PC-3 (cell line): ENCODE measurements around the gene DPF3. TPM values are rescaled to one million over a fixed set of nuclear protein-coding genes. Genes with fewer than 3 reads are reported as not detected.

Source experiments
- ATAC-seq: fragments of 200-7000 bp; cut with Tn5 transposase; 2 replicates; pipeline ENCODE4 v1.9.1; 2020; ENCODE audit warnings: mild to moderate bottlenecking, moderate library complexity
- BruUV-seq: library from RNA; stranded (reverse); fragments of 400-500 nt; replicated peaks from 2 replicates; lab custom pipeline; 2021; lab: Mats Ljungman, UMichigan
- CTCF ChIA-PET: fragments of 300-600 bp; sonication (Branson Sonifier 250); formaldehyde crosslinking; loops from one replicate; lab custom pipeline; 2022; ENCODE audit warnings: antibody characterized with exemption; lab: Charles Lee
- POLR2A ChIA-PET: fragments of 300-600 bp; sonication (Branson Sonifier 250); formaldehyde crosslinking; loops from one replicate; lab custom pipeline; 2022; ENCODE audit warnings: antibody characterized with exemption; ENCODE audit not compliant: unreplicated experiment; lab: Charles Lee
- DNase-seq: peaks from one replicate; pipeline ENCODE4 v3.0.0-alpha.2; 2015
- H2AFZ ChIP-seq: fragments of 300-600 bp; sonication (generic); 2 replicates; pipeline ENCODE4 v1.6.0; 2016; ENCODE audit warnings: antibody characterized with exemption, low read length
- H3F3A ChIP-seq: fragments of 300-600 bp; sonication (generic); one replicate; pipeline ENCODE4 v1.6.0; 2017; ENCODE audit warnings: antibody characterized with exemption, low read length, control low read depth, mild to moderate bottlenecking; ENCODE audit not compliant: unreplicated experiment
- H3K27ac ChIP-seq: fragments of 300-600 bp; sonication (generic); 2 replicates; pipeline ENCODE4 v1.5.1; 2016; ENCODE audit warnings: mild to moderate bottlenecking, low read length
- H3K27me3 ChIP-seq: fragments of 300-600 bp; sonication (generic); 2 replicates; pipeline ENCODE4 v1.6.1; 2016; ENCODE audit warnings: low read length, mixed read lengths
- H3K36me3 ChIP-seq: fragments of 300-600 bp; sonication (generic); 2 replicates; pipeline ENCODE4 v1.6.1; 2016; ENCODE audit warnings: low read depth, mixed run types, low read length, mixed read lengths
- H3K4me1 ChIP-seq: fragments of 300-600 bp; sonication (generic); 2 replicates; pipeline ENCODE4 v1.5.1; 2016; ENCODE audit warnings: low read length; ENCODE audit not compliant: insufficient read depth
- H3K4me2 ChIP-seq: fragments of 300-600 bp; sonication (generic); 2 replicates; pipeline ENCODE4 v1.6.0; 2016; ENCODE audit warnings: low read length
- H3K4me3 ChIP-seq: fragments of 300-600 bp; sonication (generic); 2 replicates; pipeline ENCODE4 v1.5.1; 2016; ENCODE audit warnings: mild to moderate bottlenecking, low read length, mixed read lengths
- H3K79me2 ChIP-seq: fragments of 300-600 bp; sonication (generic); 2 replicates; pipeline ENCODE4 v1.6.1; 2017; ENCODE audit warnings: low read length, mixed read lengths
- H3K9ac ChIP-seq: fragments of 300-600 bp; sonication (generic); 2 replicates; pipeline ENCODE4 v1.6.0; 2016; ENCODE audit warnings: mild to moderate bottlenecking, low read length
- H3K9me2 ChIP-seq: fragments of 300-600 bp; sonication (generic); replicated peaks from 2 replicates; pipeline ENCODE4 v1.6.1; 2016; ENCODE audit warnings: mixed run types, low read length, mixed read lengths
- H3K9me3 ChIP-seq: fragments of 300-600 bp; sonication (generic); 2 replicates; pipeline ENCODE4 v1.6.1; 2016; ENCODE audit warnings: low read length, mixed read lengths
- H4K20me1 ChIP-seq: fragments of 300-600 bp; sonication (generic); 2 replicates; pipeline ENCODE4 v1.6.1; 2016; ENCODE audit warnings: low read length, mixed read lengths
- CTCF ChIP-seq: fragments of 300-600 bp; sonication (generic); conservative IDR thresholded peaks from 2 replicates; pipeline ENCODE4 v1.5.1; 2017; ENCODE audit warnings: antibody characterized with exemption, low read depth, mild to moderate bottlenecking, low read length
- EZH2 ChIP-seq: fragments of 300-600 bp; sonication (generic); IDR thresholded peaks from one replicate; pipeline ENCODE4 v1.6.1; 2017; ENCODE audit warnings: antibody characterized with exemption, mild to moderate bottlenecking, low read length; ENCODE audit not compliant: unreplicated experiment
- EZH2phosphoT487 ChIP-seq: fragments of 300-600 bp; sonication (generic); IDR thresholded peaks from 2 replicates; pipeline ENCODE4 v1.6.1; 2018; ENCODE audit warnings: mild to moderate bottlenecking, antibody characterized with exemption, low read length, borderline replicate concordance
- intact Hi-C: fragments of 100-400 bp; cut with micrococcal nuclease; formaldehyde crosslinking; loops from 2 replicates; pipeline ENCODE4 v1.9.0; 2023
- total RNA-seq: library from RNA; depleted of rRNA; stranded (reverse); fragments of >200 nt; gene quantifications from 2 replicates; pipeline ENCODE4 v1.2.3, GENCODE V29; 2014

The DPF3 gene
- total RNA-seq, 1 experiment from 2014 or later, result 16.6 TPM

DNA sequence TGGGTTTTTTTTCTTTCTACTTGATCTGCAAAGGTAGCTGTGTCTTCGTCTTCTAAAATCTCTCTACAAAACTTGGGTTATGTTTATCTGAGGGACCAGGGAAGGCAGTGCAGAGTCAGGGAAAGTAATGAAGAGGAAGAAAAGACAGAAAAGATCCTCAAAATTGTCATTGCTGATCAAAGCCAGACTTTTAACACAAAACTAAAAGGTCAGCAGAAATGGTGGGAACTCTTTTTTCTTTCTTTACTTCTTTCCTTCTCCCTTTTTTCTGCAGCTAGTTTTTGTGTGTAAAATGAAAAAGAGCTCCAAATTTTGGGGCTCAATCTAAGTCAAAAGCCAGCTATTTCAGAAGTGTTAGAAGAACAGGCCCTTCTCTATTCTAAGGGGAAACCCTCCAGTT, 11.9 kb downstream of the DPF3 start:
- no peak for TF ChIP-seq EZH2phosphoT487
- no peak for TF ChIP-seq EZH2
- TF ChIP-seq CTCF, result no peak
- ChIA-PET CTCF (no interaction called here), POLR2A (no interaction called here)
- H2AFZ ChIP-seq, result no peak overlapping the region
- H3K9ac ChIP-seq, result no peak overlapping the region
- peaks cover 23% of the 10 kb centered on the region for H3K4me1 ChIP-seq
- peaks cover 14% of the 10 kb centered on the region for H3K36me3 ChIP-seq
- no TSS peak for BruUV-seq
- H3K27me3 ChIP-seq, result no peaks in the 10 kb centered on the region
- peaks cover 69% of the 10 kb centered on the region for H3K79me2 ChIP-seq
- H3K9me3 ChIP-seq, result no peaks in the 10 kb centered on the region
- intact Hi-C loops, result no loop called here
- no peaks in the 10 kb centered on the region for H4K20me1 ChIP-seq
- no peaks in the 10 kb centered on the region for H3F3A ChIP-seq
- ATAC-seq (no peak), DNase-seq (no peak)
- no peaks in the 10 kb centered on the region for H3K9me2 ChIP-seq
- no peak overlapping the region for H3K4me2 ChIP-seq
- no peak overlapping the region for H3K27ac ChIP-seq
- no peak overlapping the region for H3K4me3 ChIP-seq

- Histone ChIP-seq H4K20me1 (no peaks in the 10 kb centered on the region), H3K4me1 (peaks cover 23% of the 10 kb centered on the region), H3K4me2 (no peak overlapping the region), H3K36me3 (peaks cover 10% of the 10 kb centered on the region), H3K9ac (no peak overlapping the region), H3K27ac (no peak overlapping the region), H3K9me3 (no peaks in the 10 kb centered on the region), H3F3A (no peaks in the 10 kb centered on the region), H2AFZ (no peak overlapping the region), H3K27me3 (no peaks in the 10 kb centered on the region), H3K9me2 (no peaks in the 10 kb centered on the region), H3K4me3 (no peak overlapping the region), H3K79me2 (peaks cover 64% of the 10 kb centered on the region)
- intact Hi-C loops, result no loop called here
- ATAC-seq, result no peak
- CTCF ChIA-PET, result no interaction called here
- DNase-seq, result no peak
- no TSS peak for BruUV-seq
- TF ChIP-seq CTCF (no peak), EZH2phosphoT487 (no peak), EZH2 (no peak)
- POLR2A ChIA-PET, result interaction anchor here (0.6 kb wide), 1 partner anchor 21 kb away, joined by 6 read pairs; no protein-coding TSS in a partner anchor
Measured at GRCh38 chr14:72881543-72881942, 12.4 kb downstream of the DPF3 start.

- no TSS peak for BruUV-seq
- CTCF ChIA-PET, result no interaction called here
Measured at GRCh38 chr14:72880820-72881219, 13.1 kb downstream of the DPF3 start.

More at GRCh38 chr14:72880820-72881219, 13.1 kb downstream of the DPF3 start:
- peaks cover 57% of the 10 kb centered on the region for H3K79me2 ChIP-seq
- H3K27ac ChIP-seq, result no peak overlapping the region
- no peaks in the 10 kb centered on the region for H3K9me3 ChIP-seq
- H3K4me1 ChIP-seq, result peaks cover 23% of the 10 kb centered on the region
- no peaks in the 10 kb centered on the region for H4K20me1 ChIP-seq
- no peak for DNase-seq
- H3K4me3 ChIP-seq, result no peak overlapping the region
- no peaks in the 10 kb centered on the region for H3K9me2 ChIP-seq
- POLR2A ChIA-PET, result no interaction called here
- no peaks in the 10 kb centered on the region for H3F3A ChIP-seq
- no peaks in the 10 kb centered on the region for H3K27me3 ChIP-seq
- TF ChIP-seq CTCF (no peak), EZH2phosphoT487 (no peak), EZH2 (no peak)
- intact Hi-C loops, result no loop called here
- no peak for ATAC-seq
- no peak overlapping the region for H2AFZ ChIP-seq
- no peak overlapping the region for H3K4me2 ChIP-seq
- H3K9ac ChIP-seq, result no peak overlapping the region
- H3K36me3 ChIP-seq, result peaks cover 10% of the 10 kb centered on the region
